Stimulated activated CD4-positive, alpha-beta T cell treated with anti-CD3 and anti-CD28 coated beads, TNF-alpha, amount 100 ng/mL, for 1 hour (primary cell): ENCODE results near the gene AKAP9.
"Not testable (repeated sequence)": the region's sequence is repeated elsewhere in the genome, so short reads cannot be mapped to it uniquely, and the experiment has no call there.

Experiments used
- DNase-seq, 3 donors: peaks; one replicate each; pipeline ENCODE4 v3.0.0-alpha.2; 2020; ENCODE audit warnings: low read depth in 3 of 3, low spot score in 1 of 3

Gene AKAP9

GRCh38 chr7:92058899-92059298 is 118.2 kb downstream of the AKAP9 start:
- no peak for DNase-seq

GRCh38 chr7:92061154-92061553 is 120.5 kb downstream of the AKAP9 start:
- no peak for DNase-seq

- no peak for DNase-seq
Measured at GRCh38 chr7:92064438-92065029, 123.9 kb downstream of the AKAP9 start.

- DNase-seq = no peak
Measured at GRCh38 chr7:92071032-92071431, 130.4 kb downstream of the AKAP9 start.

GRCh38 chr7:92072121-92072520 is 131.5 kb downstream of the AKAP9 start:
- DNase-seq = no peak

GRCh38 chr7:92072708-92073107 is 132.0 kb downstream of the AKAP9 start:
- DNase-seq = no peak

GRCh38 chr7:92075455-92076158 is 134.9 kb downstream of the AKAP9 start:
- no peak for DNase-seq

GRCh38 chr7:92076509-92076908 is 135.8 kb downstream of the AKAP9 start:
- no peak for DNase-seq

GRCh38 chr7:92083922-92084321 is 143.3 kb downstream of the AKAP9 start:
- not testable (repeated sequence) for DNase-seq

GRCh38 chr7:92088266-92088665 is 147.6 kb downstream of the AKAP9 start:
- DNase-seq = no peak

GRCh38 chr7:92092210-92092609 is 151.5 kb downstream of the AKAP9 start:
- no peak for DNase-seq

GRCh38 chr7:92095380-92095779 is 154.7 kb downstream of the AKAP9 start:
- no peak for DNase-seq

GRCh38 chr7:92100534-92100933 is 159.9 kb downstream of the AKAP9 start:
- DNase-seq = no peak

GRCh38 chr7:92102862-92103261 is 162.2 kb downstream of the AKAP9 start:
- not testable (repeated sequence) for DNase-seq

- no peak for DNase-seq
Measured at GRCh38 chr7:92108821-92109220, 168.2 kb downstream of the AKAP9 start.

- DNase-seq = no peak
Measured at GRCh38 chr7:92110857-92111256, 170.2 kb downstream of the AKAP9 start.

- no peak for DNase-seq
Measured at GRCh38 chr7:92115821-92116220, 175.2 kb downstream of the AKAP9 start.

- no peak for DNase-seq
Measured at GRCh38 chr7:92116949-92117348, 176.3 kb downstream of the AKAP9 start.

- DNase-seq = no peak
Measured at GRCh38 chr7:92119213-92119759, 178.6 kb downstream of the AKAP9 start.

- DNase-seq = no peak
Measured at GRCh38 chr7:92121681-92122080, 181.0 kb downstream of the AKAP9 start.

- DNase-seq = no peak
Measured at GRCh38 chr7:92131093-92131492, 190.4 kb downstream of the AKAP9 start.

- no peak for DNase-seq
Measured at GRCh38 chr7:92131764-92132330, 191.2 kb downstream of the AKAP9 start.
